HepG2 (cell line): ENCODE measurements around the gene DHX58. TPM values are rescaled to one million over a fixed set of nuclear protein-coding genes. Genes with fewer than 3 reads are reported as not detected.

Source experiments
- ATAC-seq: fragments of 200-7000 bp; cut with Tn5 transposase; 3 replicates; pipeline ENCODE4 v1.9.1; 2020; ENCODE audit warnings: mild to moderate bottlenecking, moderate library complexity
- BruUV-seq: library from RNA; stranded (reverse); fragments of 400-500 nt; replicated peaks from 2 replicates; lab custom pipeline; 2021; lab: Mats Ljungman, UMichigan
- CTCF ChIA-PET: fragments of 300-600 bp; formaldehyde crosslinking; extraction: SDS; loops from one replicate; lab custom pipeline; 2021; ENCODE audit warnings: low total read pairs, inconsistent platforms, low intra/inter-chr PET ratio; lab: Yijun Ruan, JAX
- POLR2A ChIA-PET: fragments of 350-600 bp; sonication (Branson Sonifier 250); formaldehyde crosslinking; loops from one replicate; lab custom pipeline; 2020; ENCODE audit warnings: antibody characterized with exemption, inconsistent platforms; lab: Yijun Ruan, JAX
- DNase-seq: peaks from one replicate; pipeline ENCODE4 v3.0.0-alpha.2; 2015; ENCODE audit warnings: low spot score
- FAIRE-seq: peaks from 3 replicates; lab custom pipeline; 2011; peaks lifted over from hg19 to GRCh38; lab: Jason Lieb, UNC
- H2AFZ ChIP-seq: one replicate; pipeline ENCODE4 v1.6.1; 2011; ENCODE audit warnings: low read length, inconsistent platforms
- H3K27ac ChIP-seq: fragments of 300-600 bp; 3 replicates; pipeline ENCODE4 v1.8.0; 2011; ENCODE audit warnings: mixed run types, mild to moderate bottlenecking, mixed read lengths, low read length, inconsistent platforms; ENCODE audit not compliant: insufficient read depth; ENCODE audit errors: extremely low read length
- H3K27me3 ChIP-seq, 2 experiments: fragments of 200-600 bp in 1 of 2; 2 replicates in 1 of 2; 3 replicates in 1 of 2; pipeline versions ENCODE4 v1.6.0 to v1.8.0; 2011; ENCODE audit warnings: low read length in 2 of 2, mild to moderate bottlenecking in 2 of 2, moderate library complexity in 2 of 2, inconsistent platforms in 1 of 2; ENCODE audit not compliant: insufficient read depth in 2 of 2, control insufficient read depth in 1 of 2
- H3K36me3 ChIP-seq, 2 experiments: fragments of 200-600 bp in 1 of 2; replicated peaks in 1 of 2; 2 replicates in 1 of 2; 3 replicates in 1 of 2; pipeline versions ENCODE4 v1.5.1 to v1.8.0; 2011; ENCODE audit warnings: low read length in 2 of 2, inconsistent platforms in 1 of 2; ENCODE audit not compliant: insufficient read depth in 2 of 2, control insufficient read depth in 1 of 2
- H3K4me1 ChIP-seq: 2 replicates; pipeline ENCODE4 v1.5.1; 2012; ENCODE audit warnings: low read length, inconsistent platforms; ENCODE audit not compliant: insufficient read depth
- H3K4me2 ChIP-seq: 2 replicates; pipeline ENCODE4 v1.6.0; 2011; ENCODE audit warnings: low read depth, low read length, inconsistent platforms
- H3K4me3 ChIP-seq, 3 experiments: fragments of 200-600 bp in 1 of 3; sonication (generic), shearing (Covaris generic) in 1 of 3; replicated peaks in 1 of 3; 2 replicates each; pipeline ENCODE4 v1.5.1; 2011 to 2016; ENCODE audit warnings: low read length in 3 of 3, inconsistent platforms in 2 of 3, low read depth in 2 of 3, mild to moderate bottlenecking in 2 of 3, control low read depth in 1 of 3, mixed read lengths in 1 of 3; ENCODE audit not compliant: insufficient read depth in 1 of 3
- H3K79me2 ChIP-seq: one replicate; pipeline ENCODE4 v1.6.1; 2011; ENCODE audit warnings: low read length, inconsistent platforms; ENCODE audit not compliant: insufficient read depth
- H3K9ac ChIP-seq: 2 replicates; pipeline ENCODE4 v1.6.0; 2011; ENCODE audit warnings: mild to moderate bottlenecking, low read depth, low read length, inconsistent platforms; ENCODE audit not compliant: insufficient read depth
- H3K9me3 ChIP-seq: 2 replicates; pipeline ENCODE4 v1.5.1; 2012; ENCODE audit warnings: mild to moderate bottlenecking, low read length
- H4K20me1 ChIP-seq: 2 replicates; pipeline ENCODE4 v1.6.0; 2011; ENCODE audit warnings: inconsistent platforms, mild to moderate bottlenecking, low read length, moderate library complexity; ENCODE audit not compliant: insufficient read depth
- CTCF ChIP-seq: sonication (generic); formaldehyde crosslinking; IDR thresholded peaks from 2 replicates; pipeline ENCODE4 v1.5.0; 2020; ENCODE audit warnings: mild to moderate bottlenecking, missing genetic modification reagents, moderate library complexity
- SP4 ChIP-seq: sonication (generic); formaldehyde crosslinking; IDR thresholded peaks from 2 replicates; pipeline ENCODE4 v1.8.1; 2023; ENCODE audit warnings: mild to moderate bottlenecking, missing genetic modification reagents
- ZNF83 ChIP-seq: sonication (generic); formaldehyde crosslinking; IDR thresholded peaks from 2 replicates; pipeline ENCODE4 v1.4.0; 2020; ENCODE audit warnings: missing genetic modification reagents, mild to moderate bottlenecking, borderline replicate concordance
- ZSCAN5A ChIP-seq: sonication (generic); formaldehyde crosslinking; IDR thresholded peaks from 2 replicates; pipeline ENCODE4 v1.8.0; 2022; ENCODE audit warnings: mild to moderate bottlenecking, missing genetic modification reagents, borderline replicate concordance
- WGBS: methylation state at CpG from one replicate; pipeline ENCODE4 v1.1.6; 2017; ENCODE audit warnings: low lambda C conversion rate; 5-methylcytosine and 5-hydroxymethylcytosine counted together
- in situ Hi-C: cut with HindIII; loops from 2 replicates; pipeline ENCODE4 v1.10.0; 2017; ENCODE audit warnings: low pct_unique_long_range_greater_than_20kb; ENCODE audit not compliant: extremely low pct_ligation_motif_present
- intact Hi-C: fragments of 100-400 bp; cut with micrococcal nuclease; formaldehyde crosslinking; loops from one replicate; pipeline ENCODE4 v1.10.0; 2022; ENCODE audit not compliant: unreplicated experiment
- polyA plus RNA-seq, 8 experiments: library from polyadenylated mRNA; depleted of rRNA in 3 of 8; stranded (reverse) in 7 of 8; unstranded in 1 of 8; fragments of >200 nt; fragmentation: Illumina TruSeq in 4 of 8; extraction: Trizol in 4 of 8; gene quantifications; 2 replicates each; pipeline versions ENCODE4 v1.2.1 to v1.2.3, GENCODE V29; 2011 to 2016; ENCODE audit warnings: low read depth in 4 of 8, missing spikeins in 1 of 8, mixed read lengths in 1 of 8; ENCODE audit not compliant: insufficient read depth in 1 of 8
- total RNA-seq, 5 experiments: library from RNA; depleted of rRNA; stranded (reverse); fragments of >200 nt; fragmentation: Illumina TruSeq; extraction: Trizol; gene quantifications; 2 replicates each; pipeline ENCODE4 v1.2.3, GENCODE V29; 2016; ENCODE audit warnings: low read depth in 1 of 5
- TF ChIP-seq, protein P1 (sequence below): IDR thresholded peaks from 2 replicates; pipeline ENCODE4 v1.6.1; 2016
- TF ChIP-seq, protein P2 (sequence below): sonication (generic); formaldehyde crosslinking; IDR thresholded peaks from 2 replicates; pipeline ENCODE4 v1.4.0; 2020; ENCODE audit warnings: missing genetic modification reagents
- TF ChIP-seq, protein P3 (sequence below): sonication (generic); formaldehyde crosslinking; IDR thresholded peaks from 2 replicates; pipeline ENCODE4 v1.4.0; 2020; ENCODE audit warnings: missing genetic modification reagents, mild to moderate bottlenecking, borderline replicate concordance
- TF ChIP-seq, protein P4 (sequence below): sonication (generic); formaldehyde crosslinking; IDR thresholded peaks from 2 replicates; pipeline ENCODE4 v1.5.1; 2020; ENCODE audit warnings: mild to moderate bottlenecking, missing genetic modification reagents, moderate library complexity

DHX58 gene
- total and polyA plus RNA-seq, 2 of the 13 experiments (the other 11 are each of a cell fraction or from before 2014, with no cell fraction given) = 6.7 to 7.8 TPM

DNA sequence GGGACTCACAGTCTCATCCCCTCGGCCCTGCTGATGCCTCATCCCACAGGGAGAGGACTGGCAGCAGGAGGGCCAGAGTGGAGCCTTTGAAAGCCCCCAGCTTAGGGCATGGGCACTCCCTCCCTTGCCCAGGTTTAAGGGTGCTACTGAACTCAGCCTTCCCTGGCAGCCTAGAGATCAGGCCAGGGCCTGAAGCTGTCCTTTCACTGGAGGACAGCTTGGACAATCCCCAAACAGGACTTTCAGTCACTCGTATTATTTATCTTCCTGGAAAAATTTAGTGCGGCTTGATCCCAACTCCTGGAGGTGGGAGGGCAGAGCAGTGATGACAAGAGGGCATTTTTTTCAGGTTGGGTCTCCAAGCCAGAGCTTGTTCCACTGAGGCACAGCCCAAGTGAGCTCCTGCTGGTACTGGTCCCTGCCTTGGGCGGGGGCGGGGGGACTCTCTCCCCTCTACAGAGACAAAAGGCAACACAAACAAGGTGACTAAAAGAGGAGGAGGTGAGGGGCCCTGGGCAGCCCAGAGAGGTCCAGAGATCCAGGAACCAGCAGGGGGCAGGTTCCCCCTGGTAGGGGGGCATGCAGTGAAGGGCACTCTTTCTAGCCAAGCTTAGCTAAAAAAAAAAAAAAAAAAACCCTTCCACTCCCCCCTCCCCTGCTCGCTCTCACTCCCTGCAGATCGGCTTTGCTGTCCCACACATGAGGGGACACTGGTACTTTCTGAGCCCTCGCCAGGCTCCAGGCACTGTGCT is 16.0 kb downstream of the DHX58 start:
- TF ChIP-seq, protein P1, sequence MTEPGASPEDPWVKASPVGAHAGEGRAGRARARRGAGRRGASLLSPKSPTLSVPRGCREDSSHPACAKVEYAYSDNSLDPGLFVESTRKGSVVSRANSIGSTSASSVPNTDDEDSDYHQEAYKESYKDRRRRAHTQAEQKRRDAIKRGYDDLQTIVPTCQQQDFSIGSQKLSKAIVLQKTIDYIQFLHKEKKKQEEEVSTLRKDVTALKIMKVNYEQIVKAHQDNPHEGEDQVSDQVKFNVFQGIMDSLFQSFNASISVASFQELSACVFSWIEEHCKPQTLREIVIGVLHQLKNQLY = no peak
- TF ChIP-seq, protein P2, sequence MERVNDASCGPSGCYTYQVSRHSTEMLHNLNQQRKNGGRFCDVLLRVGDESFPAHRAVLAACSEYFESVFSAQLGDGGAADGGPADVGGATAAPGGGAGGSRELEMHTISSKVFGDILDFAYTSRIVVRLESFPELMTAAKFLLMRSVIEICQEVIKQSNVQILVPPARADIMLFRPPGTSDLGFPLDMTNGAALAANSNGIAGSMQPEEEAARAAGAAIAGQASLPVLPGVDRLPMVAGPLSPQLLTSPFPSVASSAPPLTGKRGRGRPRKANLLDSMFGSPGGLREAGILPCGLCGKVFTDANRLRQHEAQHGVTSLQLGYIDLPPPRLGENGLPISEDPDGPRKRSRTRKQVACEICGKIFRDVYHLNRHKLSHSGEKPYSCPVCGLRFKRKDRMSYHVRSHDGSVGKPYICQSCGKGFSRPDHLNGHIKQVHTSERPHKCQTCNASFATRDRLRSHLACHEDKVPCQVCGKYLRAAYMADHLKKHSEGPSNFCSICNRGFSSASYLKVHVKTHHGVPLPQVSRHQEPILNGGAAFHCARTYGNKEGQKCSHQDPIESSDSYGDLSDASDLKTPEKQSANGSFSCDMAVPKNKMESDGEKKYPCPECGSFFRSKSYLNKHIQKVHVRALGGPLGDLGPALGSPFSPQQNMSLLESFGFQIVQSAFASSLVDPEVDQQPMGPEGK = 0 out of 2 replicates have a peak, but pooled peaks have one; percentile 28
- TF ChIP-seq, protein P3, sequence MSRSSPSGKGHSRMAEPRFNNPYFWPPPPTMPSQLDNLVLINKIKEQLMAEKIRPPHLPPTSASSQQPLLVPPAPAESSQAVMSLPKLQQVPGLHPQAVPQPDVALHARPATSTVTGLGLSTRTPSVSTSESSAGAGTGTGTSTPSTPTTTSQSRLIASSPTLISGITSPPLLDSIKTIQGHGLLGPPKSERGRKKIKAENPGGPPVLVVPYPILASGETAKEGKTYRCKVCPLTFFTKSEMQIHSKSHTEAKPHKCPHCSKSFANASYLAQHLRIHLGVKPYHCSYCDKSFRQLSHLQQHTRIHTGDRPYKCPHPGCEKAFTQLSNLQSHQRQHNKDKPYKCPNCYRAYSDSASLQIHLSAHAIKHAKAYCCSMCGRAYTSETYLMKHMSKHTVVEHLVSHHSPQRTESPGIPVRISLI (CRISPR knock-in tag) = peak; percentile 33; the same call in 1 of the 2 replicates
- TF ChIP-seq, protein P4, sequence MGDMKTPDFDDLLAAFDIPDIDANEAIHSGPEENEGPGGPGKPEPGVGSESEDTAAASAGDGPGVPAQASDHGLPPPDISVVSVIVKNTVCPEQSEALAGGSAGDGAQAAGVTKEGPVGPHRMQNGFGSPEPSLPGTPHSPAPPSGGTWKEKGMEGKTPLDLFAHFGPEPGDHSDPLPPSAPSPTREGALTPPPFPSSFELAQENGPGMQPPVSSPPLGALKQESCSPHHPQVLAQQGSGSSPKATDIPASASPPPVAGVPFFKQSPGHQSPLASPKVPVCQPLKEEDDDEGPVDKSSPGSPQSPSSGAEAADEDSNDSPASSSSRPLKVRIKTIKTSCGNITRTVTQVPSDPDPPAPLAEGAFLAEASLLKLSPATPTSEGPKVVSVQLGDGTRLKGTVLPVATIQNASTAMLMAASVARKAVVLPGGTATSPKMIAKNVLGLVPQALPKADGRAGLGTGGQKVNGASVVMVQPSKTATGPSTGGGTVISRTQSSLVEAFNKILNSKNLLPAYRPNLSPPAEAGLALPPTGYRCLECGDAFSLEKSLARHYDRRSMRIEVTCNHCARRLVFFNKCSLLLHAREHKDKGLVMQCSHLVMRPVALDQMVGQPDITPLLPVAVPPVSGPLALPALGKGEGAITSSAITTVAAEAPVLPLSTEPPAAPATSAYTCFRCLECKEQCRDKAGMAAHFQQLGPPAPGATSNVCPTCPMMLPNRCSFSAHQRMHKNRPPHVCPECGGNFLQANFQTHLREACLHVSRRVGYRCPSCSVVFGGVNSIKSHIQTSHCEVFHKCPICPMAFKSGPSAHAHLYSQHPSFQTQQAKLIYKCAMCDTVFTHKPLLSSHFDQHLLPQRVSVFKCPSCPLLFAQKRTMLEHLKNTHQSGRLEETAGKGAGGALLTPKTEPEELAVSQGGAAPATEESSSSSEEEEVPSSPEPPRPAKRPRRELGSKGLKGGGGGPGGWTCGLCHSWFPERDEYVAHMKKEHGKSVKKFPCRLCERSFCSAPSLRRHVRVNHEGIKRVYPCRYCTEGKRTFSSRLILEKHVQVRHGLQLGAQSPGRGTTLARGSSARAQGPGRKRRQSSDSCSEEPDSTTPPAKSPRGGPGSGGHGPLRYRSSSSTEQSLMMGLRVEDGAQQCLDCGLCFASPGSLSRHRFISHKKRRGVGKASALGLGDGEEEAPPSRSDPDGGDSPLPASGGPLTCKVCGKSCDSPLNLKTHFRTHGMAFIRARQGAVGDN (CRISPR knock-in tag) = 0 out of 2 replicates have a peak, but pooled peaks have one; percentile 19
- TF ChIP-seq ZNF83 (CRISPR knock-in tag) (no peak), ZSCAN5A (CRISPR knock-in tag) (0 out of 2 replicates have a peak, but pooled peaks have one; percentile 22), SP4 (CRISPR knock-in tag) (0 out of 2 replicates have a peak, but pooled peaks have one; percentile 28), CTCF (peak; percentile 25; the same call in 1 of the 2 replicates)
- Histone ChIP-seq H3K4me1 (peaks cover 71% of the 10 kb centered on the region), H3K9ac (no peak overlapping the region), H3K9me3 (no peaks in the 10 kb centered on the region), H2AFZ (no peak overlapping the region), H3K27me3 (peaks cover 6 to 48% of the 10 kb centered on the region in 2 experiments; a peak in 4 of 5 replicates), H3K79me2 (no peaks in the 10 kb centered on the region), H3K4me3 (no peak overlapping the region; a peak in 1 of 6 replicates), H4K20me1 (no peaks in the 10 kb centered on the region), H3K36me3 (no peaks in the 10 kb centered on the region), H3K27ac (no peak overlapping the region), H3K4me2 (peak overlapping the region; percentile 65)
- DNase-seq (no peak), ATAC-seq (peak; percentile 12; the same call in 2 of the 3 replicates), FAIRE-seq (no peak)
- ChIA-PET POLR2A (interaction anchor here (1.3 to 2.2 kb wide), 3 partner anchors 16 to 137 kb away, joined by 3 to 7 read pairs (median 4); partner anchors contain the start of gene DHX58), CTCF (no interaction called here)
- in situ Hi-C loops (no loop called here), intact Hi-C loops (no loop called here)
- WGBS = 8% methylated on average over 8 of the region's 8 CpGs
- BruUV-seq = no TSS peak
